Spinal cord (tissue), 10 donors: ENCODE data around the gene GNAQ. TPM values are rescaled to one million over a fixed set of nuclear protein-coding genes. Genes with fewer than 3 reads are reported as not detected.
"Not testable (repeated sequence)": the region's sequence is repeated elsewhere in the genome, so short reads cannot be mapped to it uniquely, and the experiment has no call there.

Experiments used
- DNase-seq, 6 donors: peaks; one replicate each; pipeline versions ENCODE4 v3.0.0 to v3.0.0-alpha.2; 2013 to 2015; ENCODE audit warnings: low spot score in 6 of 6, low read depth in 4 of 6
- H3K27ac ChIP-seq: one replicate; pipeline ENCODE4 v1.5.1; 2013; ENCODE audit warnings: low read depth, low read length, control low read depth
- H3K27me3 ChIP-seq: one replicate; pipeline ENCODE4 v1.6.1; 2013; ENCODE audit warnings: low read length; ENCODE audit not compliant: control insufficient read depth, insufficient read depth
- H3K36me3 ChIP-seq: one replicate; pipeline ENCODE4 v1.6.1; 2013; ENCODE audit warnings: low read length; ENCODE audit not compliant: control insufficient read depth, insufficient read depth
- H3K4me1 ChIP-seq: one replicate; pipeline ENCODE4 v1.6.1; 2013; ENCODE audit warnings: low read length; ENCODE audit not compliant: control insufficient read depth, insufficient read depth
- H3K4me3 ChIP-seq: one replicate; pipeline ENCODE4 v1.5.1; 2013; ENCODE audit warnings: low read depth, low read length, control low read depth
- H3K9me3 ChIP-seq: one replicate; pipeline ENCODE4 v1.6.1; 2013; ENCODE audit warnings: low read length; ENCODE audit not compliant: control insufficient read depth, insufficient read depth
- WGBS: methylation state at CpG from one replicate; pipeline ENCODE4 v1.1.5; 2013; ENCODE audit warnings: missing lambda C conversion rate; ENCODE audit not compliant: insufficient coverage; 5-methylcytosine and 5-hydroxymethylcytosine counted together
- polyA plus RNA-seq, 2 donors: library from polyadenylated mRNA; unstranded; fragments of 120-200 nt; gene quantifications; one replicate each; pipeline ENCODE4 v1.2.1, GENCODE V29; 2013; ENCODE audit not compliant: insufficient read length in 2 of 2
- total RNA-seq, 2 donors: library from RNA; depleted of rRNA in 1 of 2; stranded (reverse); fragments of 120-200 nt in 1 of 2; fragments of >200 nt in 1 of 2; gene quantifications; one replicate each; pipeline versions ENCODE4 v1.2.3 to v1.2.4, GENCODE V29; 2013 to 2014
- donor health status: healthy.

The GNAQ gene
- total and polyA plus RNA-seq, 4 donors: 53.2 to 134 (median 102) TPM

DNA sequence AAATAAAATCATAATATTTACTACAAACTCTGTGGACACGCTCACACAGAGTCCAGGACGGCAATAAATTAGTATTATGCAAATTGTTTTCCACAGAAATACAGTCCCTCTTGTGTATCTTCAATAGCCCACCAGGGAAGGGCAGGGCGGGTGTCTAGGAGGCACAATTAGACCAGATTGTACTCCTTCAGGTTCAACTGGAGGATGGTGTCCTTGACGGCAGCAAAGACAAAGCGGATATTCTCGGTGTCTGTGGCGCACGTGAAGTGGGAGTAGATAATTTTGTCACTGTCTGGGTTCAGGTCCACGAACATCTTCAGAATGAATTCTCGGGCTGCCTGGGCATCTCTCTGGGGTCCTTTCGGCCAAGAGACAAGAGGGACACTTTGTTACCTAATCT lies 310.5 kb downstream of the GNAQ start:
- not testable (repeated sequence) for DNase-seq, H3K27ac ChIP-seq, H3K9me3 ChIP-seq, H3K27me3 ChIP-seq, H3K4me1 ChIP-seq, H3K4me3 ChIP-seq, H3K36me3 ChIP-seq
- 68% methylated on average over 8 of the region's 11 CpGs for WGBS

DNA sequence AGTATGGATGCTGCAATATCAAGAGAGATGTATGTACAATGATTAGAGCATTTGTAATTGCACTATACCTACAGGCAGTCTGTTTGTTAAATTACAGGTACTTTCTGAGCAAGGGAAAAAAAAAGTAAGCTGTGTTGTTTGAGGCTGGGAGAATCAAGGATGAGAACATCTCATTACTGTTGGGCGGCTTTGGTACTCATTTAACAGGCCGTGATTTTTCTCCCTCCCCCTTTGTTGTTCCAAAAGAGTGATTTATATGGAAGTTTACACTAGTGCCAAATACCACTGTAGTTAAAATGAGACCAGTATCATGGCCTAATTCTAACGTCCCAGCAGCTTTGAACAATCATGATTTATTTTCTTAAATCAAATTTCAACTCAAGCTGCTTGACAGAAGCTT lies 312.3 kb downstream of the GNAQ start:
- Histone ChIP-seq H3K9me3 (no peaks in the 10 kb centered on the region), H3K4me1 (no peaks in the 10 kb centered on the region), H3K27me3 (no peaks in the 10 kb centered on the region), H3K36me3 (no peaks in the 10 kb centered on the region), H3K4me3 (no peak overlapping the region), H3K27ac (no peak overlapping the region)
- peak in 1 of 6 donors; percentile 53 for DNase-seq
- WGBS: no CpG with 5 or more reads among the region's 3 CpGs

DNA sequence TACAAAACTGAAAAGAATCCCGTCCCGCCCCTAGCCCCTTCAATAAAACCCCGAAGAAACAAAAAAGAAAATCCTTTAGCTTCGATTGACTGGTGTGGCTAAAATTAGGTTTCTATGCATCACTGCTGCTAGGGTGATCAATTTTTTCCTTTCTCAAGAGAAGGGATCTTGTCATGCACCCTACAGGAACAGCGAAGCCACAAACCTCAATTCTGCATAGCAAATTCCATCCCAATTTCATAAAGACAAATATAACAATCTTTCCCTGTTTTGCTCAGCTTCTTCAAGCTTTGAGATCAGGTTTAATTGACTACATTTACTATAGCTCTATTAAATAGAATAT lies 313.3 kb downstream of the GNAQ start:
- not testable (repeated sequence) for H3K4me1 ChIP-seq, H3K36me3 ChIP-seq, H3K27me3 ChIP-seq, DNase-seq, H3K9me3 ChIP-seq, H3K4me3 ChIP-seq, H3K27ac ChIP-seq
- WGBS: no CpG with 5 or more reads among the region's 5 CpGs

DNA sequence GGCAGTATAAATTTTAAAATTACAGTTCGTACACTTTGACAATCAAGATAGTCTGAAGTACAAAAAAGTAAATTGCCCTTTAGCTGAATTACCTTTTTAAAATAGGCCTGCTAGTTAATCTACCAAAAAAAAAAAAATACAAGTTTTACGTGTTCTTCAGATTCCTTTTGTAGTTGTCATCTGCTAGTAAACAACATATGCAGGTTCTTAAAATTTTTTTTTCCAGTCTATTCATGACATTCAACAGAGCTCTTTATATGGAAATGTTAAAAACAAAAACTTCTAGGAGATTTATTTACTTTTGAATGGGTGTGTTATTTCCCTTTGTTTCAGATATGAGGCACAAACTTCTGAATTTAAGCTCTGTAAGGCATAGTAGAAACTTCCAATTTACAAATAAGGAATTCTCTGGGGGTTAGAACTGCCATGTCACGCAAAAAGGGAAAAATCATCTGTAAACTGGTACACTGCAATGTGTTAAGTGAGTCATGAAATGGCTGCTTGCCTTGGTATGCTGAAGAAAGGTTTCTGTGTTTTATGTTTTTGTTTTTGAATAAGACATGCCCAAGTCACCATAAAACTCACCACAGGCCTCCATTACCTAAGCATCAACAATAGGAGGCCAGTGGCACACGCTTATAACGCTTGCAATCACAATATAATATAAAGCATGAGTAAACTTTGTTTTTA lies 313.9 kb downstream of the GNAQ start:
- DNase-seq, H3K27ac ChIP-seq, H3K4me1 ChIP-seq, H3K27me3 ChIP-seq, H3K36me3 ChIP-seq, H3K4me3 ChIP-seq, H3K9me3 ChIP-seq: not testable (repeated sequence)
- WGBS: no CpG with 5 or more reads among the region's 5 CpGs

DNA sequence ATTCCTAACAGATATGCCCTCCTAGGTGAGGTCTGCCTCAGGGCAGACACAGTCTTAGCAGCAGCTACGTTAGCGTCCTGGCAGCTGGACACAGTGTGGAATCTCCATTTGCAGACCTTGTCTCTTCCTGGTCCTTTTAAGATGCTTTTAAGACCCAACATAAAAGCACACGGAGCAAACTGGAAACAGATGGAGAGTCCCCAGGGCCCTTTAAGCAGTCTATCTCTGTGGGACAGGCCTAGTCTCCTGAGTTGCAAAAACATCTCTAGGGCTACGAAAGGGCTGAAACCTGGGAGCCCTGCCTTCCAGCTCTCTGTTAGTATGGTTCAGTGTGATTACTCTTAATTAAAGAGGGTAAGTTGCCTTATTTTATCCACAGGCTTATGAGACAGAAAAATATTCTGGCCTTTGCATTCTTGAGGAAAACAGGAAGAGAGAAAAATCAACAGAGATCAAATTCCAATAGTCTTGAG lies 317.5 kb downstream of the GNAQ start:
- Histone ChIP-seq H3K4me3 (no peak overlapping the region), H3K4me1 (no peaks in the 10 kb centered on the region), H3K9me3 (no peaks in the 10 kb centered on the region), H3K27me3 (no peaks in the 10 kb centered on the region), H3K27ac (no peak overlapping the region), H3K36me3 (no peaks in the 10 kb centered on the region)
- 53% methylated on average over 3 of the region's 4 CpGs for WGBS
- peak in 1 of 6 donors; percentile 28 for DNase-seq

DNA sequence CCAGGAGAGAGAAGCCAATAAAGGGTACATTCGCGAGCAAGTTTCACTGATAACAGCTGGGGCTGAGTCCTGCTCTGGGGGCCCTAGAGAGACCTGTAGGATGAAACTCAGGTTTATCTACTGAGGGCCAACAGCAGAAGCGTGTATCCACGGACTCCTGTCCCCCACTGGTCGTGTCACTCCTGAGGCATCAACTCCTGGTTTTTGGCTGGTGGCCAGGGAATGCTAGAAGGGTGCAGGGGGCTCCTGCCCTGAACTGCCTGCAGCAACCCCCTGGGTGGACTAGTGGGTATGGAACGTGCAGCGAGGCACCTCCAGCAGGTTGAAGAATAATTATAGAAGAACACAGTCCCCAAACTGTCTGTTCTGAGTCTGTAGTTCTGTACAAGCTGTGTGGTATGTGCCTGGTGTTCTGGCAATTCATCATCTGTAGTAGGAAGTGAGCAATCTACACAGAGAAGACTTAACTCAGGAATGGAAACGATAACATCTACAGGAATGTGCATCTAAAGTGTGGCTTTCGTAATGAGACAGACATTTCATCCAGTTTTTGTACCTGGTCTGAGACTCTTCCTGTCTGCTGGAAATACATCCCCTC lies 319.0 kb downstream of the GNAQ start:
- H3K27me3 ChIP-seq: no peaks in the 10 kb centered on the region
- no peak for DNase-seq
- H3K9me3 ChIP-seq: no peaks in the 10 kb centered on the region
- 87% methylated on average over 6 of the region's 9 CpGs for WGBS
- H3K27ac ChIP-seq: no peak overlapping the region
- H3K4me3 ChIP-seq: no peak overlapping the region
- no peaks in the 10 kb centered on the region for H3K36me3 ChIP-seq
- no peaks in the 10 kb centered on the region for H3K4me1 ChIP-seq

DNA sequence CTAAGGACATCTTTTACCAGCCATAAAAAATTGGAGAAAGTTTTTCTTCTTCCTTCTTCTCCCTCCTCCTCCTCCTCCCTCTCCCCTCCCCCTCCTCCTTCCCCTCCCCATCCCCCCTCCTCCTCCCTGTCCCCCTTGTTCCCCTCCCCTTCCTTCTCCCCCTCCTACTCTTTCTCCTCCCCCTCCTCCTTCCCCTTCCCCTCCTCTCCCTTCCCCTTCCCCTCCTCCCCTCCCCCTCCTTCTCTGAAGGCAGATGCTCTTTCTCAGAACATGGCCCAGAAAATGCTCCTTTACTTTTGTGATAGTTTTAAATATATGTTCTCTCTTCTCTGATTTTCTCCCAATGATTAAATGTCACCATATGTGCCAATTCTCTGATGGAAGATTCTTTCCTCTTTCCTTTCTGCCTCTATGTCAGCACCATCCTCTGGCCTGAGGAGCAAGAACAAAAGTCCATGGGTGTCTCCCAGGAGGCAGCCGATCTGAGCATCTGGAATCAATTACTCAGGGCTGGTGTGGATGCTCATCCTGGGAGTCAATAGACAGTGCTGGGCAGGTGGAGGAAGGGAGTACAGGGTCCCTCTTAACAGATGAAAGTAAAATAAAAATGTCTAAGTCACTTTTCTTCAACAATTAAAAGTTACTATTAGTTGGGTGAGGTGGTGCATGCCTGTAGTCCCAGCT lies 320.5 kb downstream of the GNAQ start:
- Histone ChIP-seq H3K4me3 (no peak overlapping the region), H3K36me3 (no peaks in the 10 kb centered on the region), H3K27me3 (no peaks in the 10 kb centered on the region), H3K27ac (no peak overlapping the region), H3K4me1 (no peaks in the 10 kb centered on the region), H3K9me3 (no peaks in the 10 kb centered on the region)
- WGBS: 71% methylated on average over 1 of the region's 1 CpG
- DNase-seq: no peak

DNA sequence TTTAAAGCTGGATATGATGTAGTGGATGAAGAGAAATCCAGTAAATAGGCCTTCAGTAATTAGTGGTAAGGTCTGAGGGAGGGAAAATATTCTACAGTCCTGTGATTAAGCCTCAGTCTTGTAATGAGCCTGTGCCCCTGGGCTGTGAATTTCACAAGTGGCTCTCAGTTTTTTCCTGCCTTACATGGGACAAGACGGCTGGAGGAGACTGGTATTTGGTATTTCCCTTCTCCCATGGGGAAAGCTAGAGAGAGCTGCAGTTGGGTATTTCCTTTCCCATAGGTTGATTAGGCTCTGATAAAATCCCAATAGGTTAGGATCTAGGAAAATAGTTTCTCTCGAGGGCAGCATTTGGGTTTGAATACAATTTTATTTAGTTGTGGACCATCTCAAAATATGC lies 321.3 kb downstream of the GNAQ start:
- Histone ChIP-seq H3K36me3 (no peaks in the 10 kb centered on the region), H3K9me3 (no peaks in the 10 kb centered on the region), H3K4me1 (no peaks in the 10 kb centered on the region), H3K27ac (no peak overlapping the region), H3K27me3 (no peaks in the 10 kb centered on the region), H3K4me3 (no peak overlapping the region)
- no CpG with 5 or more reads among the region's 2 CpGs for WGBS
- no peak for DNase-seq

DNA sequence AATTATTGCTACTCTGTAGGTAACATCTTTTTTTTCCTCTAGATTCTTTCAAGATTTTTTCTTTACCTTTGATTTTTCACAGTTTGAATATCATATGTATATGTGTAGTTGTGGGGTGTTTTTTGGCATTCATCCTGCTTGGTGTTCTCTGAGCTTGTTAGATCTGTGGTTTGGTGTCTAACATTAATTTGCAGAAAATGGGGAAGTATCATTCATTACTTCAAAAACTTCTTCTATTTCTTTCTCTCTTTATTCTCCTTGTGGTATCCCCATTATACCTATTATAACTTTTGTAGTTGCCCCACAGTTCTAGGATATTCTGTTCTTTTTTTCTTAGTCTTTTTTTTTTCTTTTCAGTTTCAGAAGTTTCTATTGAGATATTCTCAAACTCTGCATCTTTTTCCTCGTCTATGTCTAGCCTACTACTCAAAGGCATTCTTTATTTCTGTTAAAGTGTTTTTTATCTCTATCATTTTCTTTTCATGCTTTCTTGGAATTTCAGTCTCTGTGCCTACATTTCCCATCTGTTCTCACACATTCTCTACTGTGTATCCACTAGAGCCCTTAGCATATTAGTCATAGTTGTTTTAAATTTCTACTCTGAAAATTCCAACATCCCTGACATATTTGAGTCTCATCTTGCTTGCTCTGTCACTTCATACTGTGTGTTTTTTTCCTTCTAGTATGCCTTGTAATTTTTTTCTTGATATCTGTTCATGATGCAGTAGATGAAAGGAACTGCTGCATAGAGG lies 323.4 kb downstream of the GNAQ start:
- no peak for DNase-seq
- no CpG with 5 or more reads among the region's 1 CpG for WGBS
- no peak overlapping the region for H3K4me3 ChIP-seq
- H3K27ac ChIP-seq: no peak overlapping the region
- no peaks in the 10 kb centered on the region for H3K9me3 ChIP-seq
- no peaks in the 10 kb centered on the region for H3K36me3 ChIP-seq
- H3K27me3 ChIP-seq: no peaks in the 10 kb centered on the region
- H3K4me1 ChIP-seq: no peaks in the 10 kb centered on the region
